NCI-H345 (cell line): Measurements from ENCODE around the gene MYO7B.

Experiments
- DNase-seq: peaks from one replicate; lab custom pipeline; 2025; lab: John Stamatoyannopoulos, UW

MYO7B gene

GRCh38 chr2:127535422-127535901 is at the start of gene MYO7B:
TSS of gene MYO7B (plus strand) at chr2:127535683. CDS start at chr2:127559723, 24,040 bp downstream.
- peak; percentile 59 for DNase-seq

- no peak for DNase-seq
Measured at GRCh38 chr2:127485694-127486071, 49.8 kb upstream of the MYO7B start.

GRCh38 chr2:127486247-127487058 is 49.0 kb upstream of the MYO7B start:
- DNase-seq: no peak

- DNase-seq: no peak
Measured at GRCh38 chr2:127490283-127490682, 45.2 kb upstream of the MYO7B start.

- DNase-seq: no peak
Measured at GRCh38 chr2:127498386-127498785, 37.1 kb upstream of the MYO7B start.

- DNase-seq: no peak
Measured at GRCh38 chr2:127503491-127503890, 32.0 kb upstream of the MYO7B start.

- no peak for DNase-seq
Measured at GRCh38 chr2:127504552-127505430, 30.7 kb upstream of the MYO7B start.

GRCh38 chr2:127506510-127506909 is 29.0 kb upstream of the MYO7B start:
- no peak for DNase-seq

- no peak for DNase-seq
Measured at GRCh38 chr2:127508023-127508630, 27.4 kb upstream of the MYO7B start.

GRCh38 chr2:127508631-127509034 is 26.9 kb upstream of the MYO7B start:
- peak; percentile 54 for DNase-seq

GRCh38 chr2:127510073-127510472 is 25.4 kb upstream of the MYO7B start:
- no peak for DNase-seq

- DNase-seq: no peak
Measured at GRCh38 chr2:127511090-127511695, 24.3 kb upstream of the MYO7B start.

- no peak for DNase-seq
Measured at GRCh38 chr2:127511917-127512316, 23.6 kb upstream of the MYO7B start.

GRCh38 chr2:127512362-127512761 is 23.1 kb upstream of the MYO7B start:
- DNase-seq: no peak

- no peak for DNase-seq
Measured at GRCh38 chr2:127514076-127514475, 21.4 kb upstream of the MYO7B start.

GRCh38 chr2:127514485-127514884 is 21.0 kb upstream of the MYO7B start:
- DNase-seq: no peak

GRCh38 chr2:127515383-127515915 is 20.0 kb upstream of the MYO7B start:
- DNase-seq: no peak

- DNase-seq: no peak
Measured at GRCh38 chr2:127516041-127516762, 19.3 kb upstream of the MYO7B start.

- DNase-seq: no peak
Measured at GRCh38 chr2:127517465-127517864, 18.0 kb upstream of the MYO7B start.

GRCh38 chr2:127520424-127520823 is 15.1 kb upstream of the MYO7B start:
- no peak for DNase-seq
